ENCODE results near the gene DKKL1.
"Not testable (repeated sequence)": the region's sequence is repeated elsewhere in the genome, so short reads cannot be mapped to it uniquely, and the experiment has no call there.

DKKL1 gene

DNA sequence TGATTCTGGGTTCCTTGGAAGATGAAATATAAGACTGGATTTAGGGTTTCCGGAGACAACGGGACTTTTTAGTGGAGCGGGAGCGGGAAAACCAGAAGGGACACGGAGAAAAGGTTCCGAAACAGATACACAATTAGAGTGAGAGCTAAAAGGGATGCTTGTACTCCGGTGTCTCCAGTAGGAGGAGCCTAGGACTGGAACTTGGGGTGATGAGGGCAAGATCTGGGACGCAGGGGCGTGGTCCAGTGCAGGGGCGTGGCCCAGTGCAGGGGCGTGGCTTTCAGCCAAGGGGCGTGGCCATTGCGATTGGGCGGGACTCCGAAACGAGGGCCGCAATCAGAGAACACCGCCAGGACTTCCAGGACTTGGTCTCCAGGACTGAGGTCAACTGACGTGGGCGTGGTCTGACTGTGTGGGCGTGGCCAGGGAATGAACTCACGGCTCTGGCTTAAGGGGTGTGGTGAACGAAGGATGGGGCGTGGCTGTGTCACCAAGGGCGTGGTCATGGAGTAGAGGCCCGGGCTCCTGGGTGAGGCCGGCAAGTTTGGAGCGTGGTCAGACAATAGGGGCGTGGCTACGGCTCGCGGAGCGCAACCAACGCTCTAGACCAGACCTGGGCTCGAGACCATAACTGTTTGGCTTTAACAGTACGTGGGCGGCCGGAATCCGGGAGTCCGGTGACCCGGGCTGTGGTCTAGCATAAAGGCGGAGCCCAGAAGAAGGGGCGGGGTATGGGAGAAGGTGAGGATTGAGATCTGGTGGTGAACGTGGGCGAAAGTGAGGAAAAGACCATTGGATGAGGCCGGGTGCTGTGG, at the start of gene DKKL1:
DKKL1 (plus strand) TSS at position 610 of the 815 bp plus-strand sequence; CDS start at position 732, 122 bp downstream.
- in situ Hi-C loops (cut with HindIII; ENCODE audit: low sequenced_read_pairs): no loop called here

DNA sequence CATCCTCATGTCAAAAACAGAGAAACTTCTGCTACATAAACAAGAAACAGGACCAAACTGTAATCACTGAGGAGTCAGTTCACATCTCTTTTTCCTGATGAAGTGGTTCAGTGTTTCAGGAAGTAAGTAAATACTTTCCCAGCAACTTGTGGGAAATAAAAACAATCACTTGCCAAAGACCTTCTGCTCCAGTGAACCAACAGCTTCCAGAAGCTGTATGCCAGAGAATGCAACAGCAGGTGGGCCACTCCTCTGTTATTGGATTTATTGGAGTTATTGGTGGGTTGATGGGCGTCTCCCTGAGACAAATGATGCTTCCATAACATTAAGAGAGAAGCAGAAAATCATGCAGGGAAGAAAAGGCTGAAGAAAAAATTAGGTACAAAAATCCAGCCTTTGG, 48.6 kb upstream of the DKKL1 start:
- in situ Hi-C loops (cut with HindIII; ENCODE audit: low sequenced_read_pairs): no loop called here

DNA sequence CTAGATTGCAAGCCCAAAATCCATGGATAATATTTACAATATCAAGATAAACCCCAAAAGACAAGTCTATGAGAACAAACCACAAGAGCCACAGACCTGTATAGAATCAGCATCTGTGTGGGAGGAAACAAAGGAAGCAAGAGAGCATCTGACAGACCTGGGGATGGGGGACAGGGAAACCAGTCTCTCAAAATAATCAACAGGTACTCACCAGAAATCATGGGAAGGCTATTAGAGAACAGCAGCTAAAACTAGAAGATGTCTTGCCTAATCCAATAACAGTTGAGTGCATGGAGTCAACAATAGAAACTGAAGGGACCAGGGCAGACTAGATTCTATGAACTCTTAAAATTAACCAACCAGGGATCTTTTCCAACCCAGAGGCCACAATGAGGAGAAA, 47.4 kb upstream of the DKKL1 start:
- in situ Hi-C loops (cut with HindIII; ENCODE audit: low sequenced_read_pairs): no loop called here

DNA sequence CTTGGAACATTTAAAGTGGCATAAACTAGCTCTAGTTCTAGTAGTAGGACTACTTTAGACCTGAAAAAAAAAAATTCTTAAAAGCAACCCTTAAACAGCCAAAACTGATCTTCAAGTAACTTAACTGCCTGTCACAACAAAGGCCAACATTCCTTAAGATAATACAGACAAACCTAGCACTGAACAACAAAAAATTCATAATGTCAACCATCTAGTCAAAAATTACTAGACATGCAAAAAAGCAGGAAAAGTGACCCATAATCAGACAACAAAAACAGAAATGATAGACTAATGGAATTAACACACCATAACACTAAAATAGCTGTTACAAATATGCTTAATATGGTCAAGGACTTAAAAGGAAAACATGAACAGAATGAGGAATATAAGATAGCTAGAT, 45.4 kb upstream of the DKKL1 start:
- in situ Hi-C loops (cut with HindIII; ENCODE audit: low sequenced_read_pairs): no loop called here

DNA sequence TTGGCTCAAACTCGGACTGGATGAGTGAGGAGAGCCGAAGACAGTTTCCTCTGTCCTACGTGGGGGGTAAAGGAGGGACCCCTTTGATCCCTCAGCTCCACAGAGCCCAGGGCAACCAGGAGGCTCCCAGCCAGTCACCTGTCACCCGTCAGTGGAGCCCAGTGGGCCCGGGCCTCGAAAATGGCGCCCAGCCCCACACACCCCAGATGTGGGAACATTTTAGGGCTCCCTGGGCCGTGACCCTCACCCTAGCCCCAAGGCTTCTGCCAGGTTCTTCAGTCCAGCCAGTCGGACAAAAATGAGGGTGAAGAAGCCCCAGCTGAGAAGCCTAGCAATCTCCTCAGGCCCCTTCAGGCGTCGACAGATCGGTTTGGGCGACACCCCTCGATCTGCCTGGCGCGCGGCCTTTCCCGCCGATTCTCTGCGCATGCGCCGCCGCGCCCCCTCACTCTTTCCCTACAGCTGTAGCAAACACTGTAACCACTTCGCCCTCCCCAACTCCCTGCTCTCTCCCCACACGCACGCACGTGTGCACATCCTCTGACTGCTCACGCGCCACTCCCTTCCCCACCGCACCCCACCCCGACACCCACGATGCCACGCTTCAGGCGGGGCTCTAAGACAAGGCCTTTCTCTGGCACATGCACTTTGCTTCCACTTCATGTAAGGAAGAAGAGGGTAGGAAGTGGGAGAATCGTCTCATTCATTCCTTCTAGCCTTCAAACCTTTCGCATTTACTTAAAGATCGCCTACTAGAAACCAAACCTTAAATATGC, 38.7 kb upstream of the DKKL1 start, which contains the start of gene SLC6A16:
SLC6A16 (minus strand) TSS at position 391 of the 776 bp plus-strand sequence. CDS start 13,844 bp downstream, outside the sequence.
- in situ Hi-C loops (cut with HindIII; ENCODE audit: low sequenced_read_pairs): no loop called here

DNA sequence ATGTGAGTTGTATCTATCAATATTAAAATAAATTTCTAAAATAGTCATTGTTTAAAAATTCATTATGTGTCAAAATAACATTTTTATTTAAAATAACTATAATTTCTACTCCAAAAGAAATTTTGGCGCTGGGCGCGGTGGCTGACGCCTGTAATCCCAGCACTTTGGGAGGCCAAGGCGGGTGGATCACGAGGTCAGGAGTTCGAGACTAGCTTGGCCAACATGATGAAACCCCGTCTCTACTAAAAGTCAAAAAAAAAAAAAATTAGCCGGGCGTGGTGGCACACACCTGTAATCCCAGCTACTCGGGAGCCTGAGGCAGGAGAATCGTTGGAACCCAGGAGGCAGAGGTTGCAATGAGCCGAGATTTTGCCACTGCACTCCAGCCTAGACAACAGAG, 37.9 kb upstream of the DKKL1 start:
- in situ Hi-C loops (cut with HindIII; ENCODE audit: low sequenced_read_pairs): not testable (repeated sequence)

DNA sequence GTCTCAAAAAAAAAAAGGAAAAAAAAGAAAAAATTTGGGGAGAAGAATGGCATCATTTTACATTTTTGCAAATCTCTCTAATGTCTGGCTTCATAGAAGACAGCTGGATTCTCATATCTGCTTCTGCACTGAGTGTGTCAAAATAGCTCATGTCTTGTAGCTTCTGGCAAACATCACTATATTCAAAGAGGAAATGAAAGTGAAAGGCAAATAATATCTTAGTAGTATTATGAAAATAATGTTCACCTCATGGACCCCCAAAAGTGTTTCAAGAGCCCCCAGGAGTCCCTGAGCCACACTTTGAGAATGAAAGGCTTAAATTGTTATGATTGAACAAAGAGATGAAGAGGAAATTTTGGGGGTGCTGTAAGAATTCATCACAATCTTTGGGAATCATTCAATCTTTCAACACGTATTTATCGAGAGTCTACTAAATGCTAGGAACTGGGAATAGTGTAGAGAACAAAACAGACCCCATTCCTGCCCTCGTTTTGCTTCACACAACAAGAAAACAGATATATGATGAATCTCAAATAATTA, 37.4 kb upstream of the DKKL1 start:
- in situ Hi-C loops (cut with HindIII; ENCODE audit: low sequenced_read_pairs): no loop called here

DNA sequence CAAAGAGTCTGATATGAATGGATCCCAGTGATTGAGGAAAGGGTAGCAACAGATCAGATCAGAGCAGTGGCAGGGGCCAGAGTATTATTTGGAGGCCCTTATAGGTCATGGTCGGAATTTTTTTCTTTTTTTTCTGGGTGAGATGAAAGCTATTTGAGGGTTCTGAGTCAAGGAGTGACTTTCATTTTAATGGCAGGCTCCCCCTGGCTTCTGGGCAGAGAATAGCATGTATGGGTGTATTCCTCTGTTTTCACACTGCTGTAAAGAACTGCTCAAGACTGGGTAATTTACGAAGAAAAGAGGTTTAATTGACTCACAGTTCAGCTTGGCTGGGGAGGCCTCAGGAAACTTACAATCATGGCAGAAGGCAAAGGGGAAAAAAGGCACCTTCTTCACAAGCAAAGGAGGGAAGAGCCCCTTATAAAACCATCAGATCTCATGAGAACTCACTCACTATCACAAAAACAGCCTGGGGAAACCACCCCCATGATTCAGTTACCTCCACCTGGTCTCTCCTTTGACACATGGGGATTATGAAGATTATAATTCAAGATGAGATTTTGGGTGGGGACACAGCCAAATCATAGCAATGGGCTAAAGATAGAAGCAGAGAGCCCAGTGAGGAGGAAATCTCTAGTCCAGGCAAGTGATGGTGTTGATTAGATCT, 35.7 kb upstream of the DKKL1 start:
- in situ Hi-C loops (cut with HindIII; ENCODE audit: low sequenced_read_pairs): no loop called here

DNA sequence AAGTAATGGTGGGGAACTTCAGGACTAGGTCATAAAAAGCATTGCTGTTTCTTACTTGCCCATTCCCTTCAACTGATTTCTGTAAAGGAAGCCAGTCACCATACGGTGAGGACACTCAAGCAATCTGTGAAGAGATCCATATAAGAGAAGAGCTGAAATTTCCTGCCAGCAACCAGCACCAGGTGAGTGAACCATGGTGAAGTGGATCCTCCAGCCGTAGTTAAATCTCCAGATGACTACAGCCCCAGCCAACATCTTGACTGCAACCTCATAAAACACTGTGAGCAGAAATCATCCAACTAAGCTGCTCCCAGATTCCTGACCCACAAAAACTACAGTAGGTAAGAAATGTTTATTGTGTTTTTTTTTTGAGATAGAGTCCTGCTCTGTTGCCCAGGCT, 34.9 kb upstream of the DKKL1 start:
- in situ Hi-C loops (cut with HindIII; ENCODE audit: low sequenced_read_pairs): no loop called here

DNA sequence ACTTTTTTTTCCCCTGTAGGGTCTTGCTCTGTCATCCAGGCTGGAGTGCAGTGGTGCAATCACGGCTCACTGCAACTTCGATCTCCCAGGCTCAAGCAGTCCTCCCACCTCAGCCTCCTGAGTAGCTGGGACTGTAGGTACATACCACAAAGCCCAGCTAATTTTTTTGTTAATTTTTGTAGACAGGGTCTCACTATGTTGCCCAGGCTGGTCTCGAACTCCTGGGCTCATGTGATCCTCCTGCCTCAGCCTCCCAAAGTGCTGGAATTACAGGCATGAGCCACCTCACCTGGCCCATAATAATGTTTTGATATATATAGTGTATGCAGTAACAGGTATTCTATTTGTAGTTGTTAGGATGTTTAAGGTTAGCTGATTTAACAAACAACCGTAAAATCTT, 32.5 kb upstream of the DKKL1 start:
- in situ Hi-C loops (cut with HindIII; ENCODE audit: low sequenced_read_pairs): not testable (repeated sequence)

DNA sequence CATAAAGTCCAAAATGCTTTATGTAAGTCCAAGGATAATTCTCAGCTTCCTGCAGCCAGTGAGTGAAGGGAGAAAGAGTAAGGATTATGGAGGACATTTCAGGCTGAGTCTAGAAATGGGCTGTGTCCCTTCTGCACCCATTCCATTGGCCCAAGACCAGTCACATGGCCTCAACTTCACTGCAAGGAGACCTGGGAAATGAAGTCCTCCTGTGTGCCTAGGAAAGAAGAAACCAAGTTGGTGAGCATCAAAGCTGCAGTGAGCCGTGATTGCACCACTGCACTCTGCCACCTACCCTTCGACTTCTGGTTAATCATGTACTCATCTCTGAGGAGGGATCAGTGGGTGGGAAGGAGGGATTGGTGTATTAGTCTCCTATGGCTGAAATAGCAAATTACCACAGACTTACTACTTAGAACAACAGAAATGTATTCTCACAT, 32.0 kb upstream of the DKKL1 start:
- in situ Hi-C loops (cut with HindIII; ENCODE audit: low sequenced_read_pairs): no loop called here

DNA sequence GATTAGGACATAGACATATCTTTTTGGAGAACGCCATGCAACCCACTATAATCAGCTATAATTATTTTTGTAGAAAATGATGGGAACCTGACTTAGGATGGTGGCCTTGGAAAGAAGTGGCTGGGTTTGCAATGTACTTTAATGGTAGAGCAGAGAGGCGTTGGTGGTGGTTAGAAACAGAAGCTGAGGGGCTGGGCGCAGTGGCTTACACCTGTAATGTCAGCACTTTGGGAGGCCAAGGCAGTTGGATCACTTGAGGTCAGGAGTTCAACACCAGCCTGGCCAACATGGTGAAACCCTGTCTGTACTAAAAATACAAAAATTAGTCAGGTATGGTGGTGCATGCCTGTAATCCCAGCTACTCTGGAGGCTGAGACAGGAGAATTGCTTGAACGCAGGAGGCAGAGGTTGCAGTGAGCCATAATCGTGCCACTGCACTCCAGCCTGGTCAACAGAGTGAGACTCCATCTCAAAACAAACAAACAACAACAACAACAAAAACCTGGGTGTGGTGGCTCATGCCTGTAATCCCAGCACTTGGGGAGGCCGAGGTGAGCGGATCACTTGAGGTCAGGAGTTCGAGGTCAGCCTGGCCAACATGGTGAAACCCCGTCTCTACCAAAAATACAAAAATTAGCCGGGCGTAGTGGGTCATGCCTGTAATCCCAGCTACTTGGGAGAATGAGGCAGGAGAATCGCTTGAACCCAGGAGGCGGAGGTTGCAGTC, 30.8 kb upstream of the DKKL1 start:
- in situ Hi-C loops (cut with HindIII; ENCODE audit: low sequenced_read_pairs): not testable (repeated sequence)

DNA sequence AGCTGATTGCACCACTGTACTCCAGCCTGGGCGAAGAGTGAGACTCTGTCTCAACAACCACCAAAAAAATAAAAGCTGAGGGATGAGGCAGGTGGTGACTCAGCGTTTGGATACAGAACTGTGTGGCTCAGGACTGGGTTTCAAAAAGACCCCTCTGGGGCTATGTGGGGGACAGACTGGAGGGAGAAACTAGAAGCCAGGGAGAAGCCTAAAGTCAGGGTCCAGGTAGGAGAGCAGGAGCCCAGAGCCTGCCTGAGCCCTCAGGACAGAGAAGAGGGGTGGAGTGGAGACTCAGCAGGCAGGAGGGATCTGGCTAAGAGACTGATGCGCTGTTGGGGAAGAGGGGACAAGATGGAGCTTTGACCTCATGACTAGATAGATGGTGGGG, 30.3 kb upstream of the DKKL1 start:
- in situ Hi-C loops (cut with HindIII; ENCODE audit: low sequenced_read_pairs): no loop called here

DNA sequence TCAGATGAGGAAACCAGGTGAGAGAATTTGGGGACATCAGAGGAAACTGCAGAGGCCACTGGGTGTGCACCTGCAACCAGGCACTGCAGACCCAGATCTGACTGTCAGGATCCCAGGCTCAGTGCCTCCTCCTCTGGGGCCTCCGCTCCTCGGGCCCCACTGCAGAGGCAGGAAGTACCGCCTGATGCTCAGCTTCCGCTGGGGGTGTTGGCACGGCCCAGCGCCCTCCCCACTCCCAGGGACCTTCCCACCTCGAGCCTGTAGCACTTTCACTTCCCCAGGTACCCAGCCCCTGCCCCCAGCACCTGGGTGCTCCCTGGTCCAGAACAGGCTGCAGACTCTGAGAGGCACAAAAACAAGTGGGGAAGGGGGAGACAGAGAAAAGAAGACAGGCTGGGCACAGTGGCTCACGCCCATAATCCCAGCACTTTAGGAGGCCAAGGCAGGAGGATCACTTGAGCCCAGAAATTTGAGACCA, 29.8 kb upstream of the DKKL1 start:
- in situ Hi-C loops (cut with HindIII; ENCODE audit: low sequenced_read_pairs): no loop called here

DNA sequence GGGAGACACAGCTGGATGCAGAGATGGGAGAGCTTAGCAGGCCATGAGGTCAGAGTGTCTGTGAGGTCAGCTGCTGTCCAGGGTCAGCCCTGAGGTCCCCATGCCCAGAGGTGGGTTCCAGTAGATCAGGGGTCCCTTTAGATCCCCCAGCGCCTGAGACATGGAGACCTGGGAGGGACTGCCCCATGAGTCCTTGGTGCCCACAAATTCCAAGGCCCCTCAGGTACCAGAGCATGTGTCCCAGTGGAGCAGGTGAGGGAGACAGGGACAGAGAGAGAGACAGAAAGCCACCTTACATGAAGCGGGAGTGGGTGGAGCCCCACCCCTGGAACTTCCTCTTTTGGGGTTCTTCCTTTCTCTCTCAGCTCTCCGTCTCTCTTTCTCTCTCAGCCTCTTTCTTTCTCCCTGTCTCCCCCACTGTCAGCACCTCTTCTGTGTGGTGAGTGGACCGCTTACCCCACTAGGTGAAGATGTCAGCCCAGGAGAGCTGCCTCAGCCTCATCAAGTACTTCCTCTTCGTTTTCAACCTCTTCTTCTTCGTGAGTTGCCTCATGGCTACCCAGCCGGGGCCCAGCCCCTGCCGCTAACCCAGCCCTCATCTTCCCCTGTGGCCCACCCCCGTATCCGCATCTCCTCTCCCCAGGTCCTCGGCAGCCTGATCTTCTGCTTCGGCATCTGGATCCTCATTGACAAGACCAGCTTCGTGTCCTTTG, 28.4 kb upstream of the DKKL1 start, which contains the start of gene CD37:
CD37 (plus strand) TSS at position 336 of the 713 bp plus-strand sequence; CDS start at position 471, 135 bp downstream.
- in situ Hi-C loops (cut with HindIII; ENCODE audit: low sequenced_read_pairs): no loop called here

DNA sequence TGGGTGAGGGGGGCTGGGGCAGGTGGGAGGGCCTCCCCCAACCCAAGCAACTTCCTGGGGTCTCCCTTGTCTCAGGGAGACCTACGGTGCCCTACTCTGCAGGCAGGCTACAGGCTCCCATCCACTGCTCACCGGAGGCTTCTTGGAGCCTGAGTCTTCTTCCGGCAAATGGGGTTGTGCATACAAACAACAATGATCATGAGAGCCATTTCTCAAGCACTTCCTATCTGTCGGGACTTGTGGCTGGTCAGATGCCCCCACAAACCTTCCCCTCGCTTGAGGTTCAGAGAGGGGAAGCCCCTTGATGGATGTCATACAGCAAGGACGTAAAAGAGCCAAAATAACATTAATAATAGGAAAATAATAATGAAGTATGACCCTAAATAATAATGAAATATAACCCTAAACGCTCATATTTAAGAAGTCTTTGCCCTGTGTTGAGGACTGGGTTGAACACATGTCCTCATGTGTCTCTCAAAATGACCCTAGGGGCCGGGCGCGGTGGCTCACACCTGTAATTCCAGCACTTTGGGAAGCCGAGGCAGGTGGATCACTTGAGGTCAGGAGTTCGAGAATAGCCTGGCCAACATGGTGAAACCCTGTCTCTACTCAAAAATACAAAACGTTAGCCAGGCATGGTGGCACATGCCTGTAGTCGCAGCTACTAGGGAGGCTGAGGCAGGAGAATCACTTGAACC, 27.7 kb upstream of the DKKL1 start:
- in situ Hi-C loops (cut with HindIII; ENCODE audit: low sequenced_read_pairs): no loop called here

DNA sequence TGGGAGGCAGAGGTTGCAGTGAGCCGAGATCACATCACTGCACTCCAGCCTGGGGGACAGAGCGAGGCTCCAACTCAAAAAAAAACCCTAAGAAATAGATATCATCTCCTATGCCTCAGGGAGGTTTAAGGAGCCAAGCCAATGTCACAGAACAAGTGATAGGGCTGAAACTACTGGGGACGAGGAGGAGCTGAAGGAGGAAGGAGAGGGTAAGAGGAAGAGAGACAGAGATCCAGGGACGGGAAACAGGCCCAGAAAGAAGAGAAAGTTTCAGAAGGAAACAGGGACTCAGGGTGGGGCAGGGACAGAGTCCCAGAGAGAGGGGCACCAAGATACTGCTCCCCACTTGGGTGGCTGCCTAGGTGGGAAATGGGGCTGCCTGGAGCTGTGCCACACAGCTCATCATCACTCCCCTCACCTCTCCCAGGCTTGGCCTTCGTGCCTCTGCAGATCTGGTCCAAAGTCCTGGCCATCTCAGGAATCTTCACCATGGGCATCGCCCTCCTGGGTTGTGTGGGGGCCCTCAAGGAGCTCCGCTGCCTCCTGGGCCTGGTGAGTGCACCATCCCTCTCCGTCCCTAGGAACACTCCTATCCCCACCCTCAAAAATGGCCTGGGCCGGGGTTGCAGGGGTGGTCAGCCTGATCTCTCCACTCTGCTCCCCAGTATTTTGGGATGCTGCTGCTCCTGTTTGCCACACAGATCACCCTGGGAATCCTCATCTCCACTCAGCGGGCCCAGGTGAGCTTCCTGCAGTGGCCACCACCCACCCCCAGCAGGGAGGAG, 27.0 kb upstream of the DKKL1 start:
- in situ Hi-C loops (cut with HindIII; ENCODE audit: low sequenced_read_pairs): no loop called here
